ENCODE measurements around the gene ACMSD. TPM values are rescaled to one million over a fixed set of nuclear protein-coding genes. Genes with fewer than 3 reads are reported as not detected.

ACMSD gene
- total RNA-seq, 2 experiments from 2014 or later, result not detected

DNA sequence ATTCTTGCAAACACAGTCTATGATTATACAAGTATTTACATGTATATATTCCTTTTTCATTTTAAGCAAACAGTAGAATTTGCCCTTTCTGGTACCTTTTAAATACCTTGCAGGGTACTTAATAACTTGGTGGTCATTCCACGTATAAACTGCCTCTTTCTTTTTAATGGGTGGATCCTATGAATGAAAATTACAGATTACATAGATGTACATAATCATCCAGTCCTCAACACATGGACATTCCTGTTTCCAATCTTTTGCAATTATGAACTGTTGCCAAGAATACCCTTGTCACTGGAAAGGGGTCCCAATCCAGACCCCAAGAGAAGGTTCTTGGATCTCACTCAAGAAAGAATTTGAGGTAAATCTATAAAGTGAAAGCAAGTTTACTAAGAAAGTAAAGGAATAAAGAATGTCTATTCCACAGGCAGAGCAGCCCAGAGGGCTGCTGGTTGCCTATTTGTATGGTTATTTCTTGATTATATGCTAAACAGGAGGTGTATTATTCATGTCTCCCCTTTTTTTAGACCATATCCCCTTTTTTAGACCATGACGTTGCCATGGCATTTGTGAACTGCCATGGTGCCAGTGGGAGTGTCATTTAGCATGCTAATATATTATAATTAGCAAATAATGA lies 72.5 kb downstream of the ACMSD start:
- Mint-ChIP-seq H3K27me3 (no peaks in the 10 kb centered on the region), H3K4me3 (no peak overlapping the region), H3K27ac (no peak overlapping the region), H3K9me3 (peaks cover 9% of the 10 kb centered on the region), H3K36me3 (peaks cover 7% of the 10 kb centered on the region), H3K4me1 (no peaks in the 10 kb centered on the region)
- no peak for DNase-seq

DNA sequence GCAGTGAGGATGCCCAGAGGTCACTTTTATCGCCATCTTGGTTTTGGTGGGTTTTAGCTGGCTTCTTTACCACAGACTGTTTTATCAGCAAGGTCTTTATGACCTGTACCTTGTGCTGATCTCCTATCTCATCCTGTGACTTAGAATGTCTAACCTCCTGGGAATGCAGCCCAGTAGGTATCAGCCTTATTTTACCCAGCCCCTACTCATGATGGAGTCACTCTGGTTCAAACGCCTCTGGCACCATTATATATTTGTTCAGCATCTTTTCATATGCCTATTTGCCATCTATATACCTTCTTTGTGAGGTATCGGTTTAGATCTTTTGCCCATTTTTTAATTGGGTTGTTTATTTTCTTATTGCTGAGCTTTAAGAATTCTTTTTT lies 73.0 kb downstream of the ACMSD start:
- Mint-ChIP-seq H3K4me1 (no peaks in the 10 kb centered on the region), H3K4me3 (no peak overlapping the region), H3K27me3 (no peaks in the 10 kb centered on the region), H3K9me3 (peaks cover 9% of the 10 kb centered on the region), H3K36me3 (peaks cover 7% of the 10 kb centered on the region), H3K27ac (no peak overlapping the region)
- no peak for DNase-seq

DNA sequence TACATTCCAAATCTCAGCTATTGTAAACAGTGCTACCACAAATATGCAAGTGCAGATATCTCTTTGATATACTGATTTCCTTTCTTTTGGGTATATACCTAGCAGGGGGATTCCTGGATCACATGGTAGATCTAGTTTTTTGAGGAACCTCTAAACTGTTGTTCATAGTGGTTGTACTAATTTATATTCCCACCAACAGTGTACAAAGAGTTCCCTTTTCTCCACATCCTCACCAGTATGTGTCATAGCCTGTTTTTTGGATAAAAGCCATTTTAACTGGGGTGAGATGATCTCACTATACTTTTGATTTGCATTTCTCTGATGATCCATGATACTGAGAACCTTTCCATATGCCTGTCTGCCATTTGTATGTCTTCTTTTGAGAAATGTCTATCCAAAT lies 73.9 kb downstream of the ACMSD start:
- no peak for DNase-seq
- H3K27ac Mint-ChIP-seq, result no peak overlapping the region

DNA sequence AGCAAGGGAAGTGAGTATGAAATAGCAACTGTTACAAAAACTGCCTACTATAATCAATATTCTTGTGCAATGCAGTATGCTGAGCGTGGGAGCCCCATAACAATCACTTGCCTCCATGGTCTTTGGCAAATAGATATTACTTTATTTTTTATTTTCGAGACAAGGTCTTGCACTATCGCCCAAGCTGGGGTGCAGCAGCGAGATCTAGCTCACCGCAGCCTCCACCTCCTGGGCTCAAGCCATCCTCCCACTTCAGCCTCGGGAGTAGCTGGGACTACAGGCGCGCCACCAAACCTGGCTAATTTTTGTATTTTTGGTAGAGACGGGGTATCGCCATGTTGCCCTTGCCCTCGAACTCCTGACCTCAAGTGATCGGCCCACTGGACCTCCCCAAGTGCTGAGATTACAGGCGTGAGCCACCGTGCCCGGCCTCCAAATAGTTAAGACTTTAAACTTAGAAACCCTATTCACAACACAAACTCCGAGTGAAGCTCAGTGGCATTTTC lies 79.0 kb downstream of the ACMSD start:
- H3K4me1 Mint-ChIP-seq, result peaks cover 20% of the 10 kb centered on the region
- H3K27ac Mint-ChIP-seq, result peak overlapping the region; percentile 98

More for the DNA sequence above, 73.9 kb downstream of the ACMSD start:
- Mint-ChIP-seq H3K27me3 (no peaks in the 10 kb centered on the region), H3K36me3 (peaks cover 7% of the 10 kb centered on the region), H3K4me1 (peaks cover 5% of the 10 kb centered on the region), H3K9me3 (peaks cover 9% of the 10 kb centered on the region), H3K4me3 (no peak overlapping the region)

GRCh38 chr2:134917888-134918525 lies 79.6 kb downstream of the ACMSD start:
- Mint-ChIP-seq H3K27ac (peak overlapping the region; percentile 98), H3K36me3 (peaks cover 24% of the 10 kb centered on the region), H3K27me3 (peaks cover 4% of the 10 kb centered on the region), H3K4me3 (peak overlapping the region; percentile 95), H3K9me3 (peaks cover 3% of the 10 kb centered on the region), H3K4me1 (peaks cover 24% of the 10 kb centered on the region)
- DNase-seq, result peak; percentile 92

More for the DNA sequence above, 79.0 kb downstream of the ACMSD start:
- Mint-ChIP-seq H3K9me3 (peaks cover 3% of the 10 kb centered on the region), H3K4me3 (peak overlapping the region; percentile 95), H3K36me3 (peaks cover 19% of the 10 kb centered on the region), H3K27me3 (peaks cover 4% of the 10 kb centered on the region)
- peak; percentile 6 for DNase-seq

GRCh38 chr2:134918526-134919340 lies 80.3 kb downstream of the ACMSD start, which contains the start of gene CCNT2:
Gene CCNT2 (plus strand): TSS chr2:134918822. CDS start chr2:134918855, 33 bp downstream.
- Mint-ChIP-seq H3K4me1 (peaks cover 27% of the 10 kb centered on the region), H3K27me3 (peaks cover 4% of the 10 kb centered on the region), H3K27ac (peak within 1 kb of the TSS; percentile 98), H3K4me3 (peak within 1 kb of the TSS; percentile 95), H3K36me3 (peaks cover 24% of the 10 kb centered on the region), H3K9me3 (peaks cover 3% of the 10 kb centered on the region)
- peak; percentile 100 for DNase-seq

GRCh38 chr2:134919341-134920210 lies 81.2 kb downstream of the ACMSD start:
- H3K27ac Mint-ChIP-seq, result peak overlapping the region; percentile 98
- H3K4me3 Mint-ChIP-seq, result peak overlapping the region; percentile 95
- DNase-seq, result peak; percentile 54
- H3K36me3 Mint-ChIP-seq, result peaks cover 24% of the 10 kb centered on the region
- H3K9me3 Mint-ChIP-seq, result peaks cover 3% of the 10 kb centered on the region
- peaks cover 33% of the 10 kb centered on the region for H3K4me1 Mint-ChIP-seq
- H3K27me3 Mint-ChIP-seq, result peaks cover 4% of the 10 kb centered on the region

- H3K4me1 Mint-ChIP-seq, result peaks cover 52% of the 10 kb centered on the region
- peaks cover 45% of the 10 kb centered on the region for H3K36me3 Mint-ChIP-seq
- no peak for DNase-seq
- no peaks in the 10 kb centered on the region for H3K27me3 Mint-ChIP-seq
- H3K27ac Mint-ChIP-seq, result no peak overlapping the region
- H3K9me3 Mint-ChIP-seq, result no peaks in the 10 kb centered on the region
- H3K4me3 Mint-ChIP-seq, result no peak overlapping the region
Observed at GRCh38 chr2:134924912-134925311, 86.5 kb downstream of the ACMSD start.

DNA sequence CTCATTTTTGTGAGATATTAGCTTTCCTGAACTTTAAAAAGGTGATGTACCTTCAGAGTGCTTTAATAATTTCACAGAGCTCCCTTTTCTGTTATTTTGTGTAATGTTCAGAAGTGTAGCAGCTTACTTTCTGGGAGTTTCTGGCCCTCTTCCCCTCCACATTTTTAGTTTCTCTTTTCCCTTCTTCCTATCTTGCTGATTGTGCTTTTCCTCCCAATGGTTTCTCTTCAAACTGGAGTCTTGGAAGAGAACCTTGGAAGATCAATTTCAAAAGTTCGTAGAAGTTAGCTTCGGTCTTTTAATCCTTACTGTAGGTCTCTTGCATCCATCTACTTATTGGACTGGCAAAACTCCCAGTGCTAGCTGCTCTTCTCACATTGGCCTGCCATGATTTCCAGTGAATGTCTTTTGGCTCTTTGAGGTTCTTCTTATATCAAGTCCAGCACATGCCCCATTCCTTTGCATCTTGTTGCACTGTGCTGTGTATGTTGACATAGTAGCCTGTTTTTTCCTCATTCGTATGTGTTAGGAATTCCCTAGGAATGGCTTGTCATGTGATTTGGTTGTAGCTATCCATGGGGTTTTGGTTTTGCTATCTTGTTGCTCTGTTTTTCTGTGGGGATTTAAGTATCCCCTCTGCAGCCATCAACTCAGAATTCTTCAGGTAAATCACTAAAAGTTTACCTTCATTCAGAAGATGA lies 88.0 kb downstream of the ACMSD start:
- peak overlapping the region; percentile 34 for H3K27ac Mint-ChIP-seq
- peaks cover 50% of the 10 kb centered on the region for H3K36me3 Mint-ChIP-seq
- H3K27me3 Mint-ChIP-seq, result no peaks in the 10 kb centered on the region
- peak overlapping the region; percentile 8 for H3K4me3 Mint-ChIP-seq
- peaks cover 54% of the 10 kb centered on the region for H3K4me1 Mint-ChIP-seq
- no peak for DNase-seq
- H3K9me3 Mint-ChIP-seq, result no peaks in the 10 kb centered on the region

DNA sequence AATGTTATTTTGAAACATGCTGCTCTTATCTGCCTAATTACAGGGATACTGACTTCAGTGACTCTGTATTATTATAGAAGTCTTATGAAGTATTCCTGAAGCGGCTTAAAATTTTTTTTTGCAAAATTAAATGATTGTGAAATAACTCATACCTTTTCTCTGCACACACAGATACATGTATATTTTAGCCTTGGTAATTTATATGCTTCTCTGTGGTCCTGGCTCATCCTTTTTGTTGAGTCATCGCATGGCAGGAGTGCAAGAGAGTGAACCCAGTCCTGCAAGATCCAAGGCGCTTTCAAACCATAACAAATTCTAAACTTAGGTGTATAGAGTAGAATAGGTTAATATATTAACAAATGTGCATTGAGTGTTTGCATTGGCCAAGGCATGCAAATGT lies 88.8 kb downstream of the ACMSD start:
- Mint-ChIP-seq H3K27ac (no peak overlapping the region), H3K36me3 (peaks cover 48% of the 10 kb centered on the region)

GRCh38 chr2:134932864-134933526 lies 94.6 kb downstream of the ACMSD start:
- H3K4me1 Mint-ChIP-seq, result peaks cover 47% of the 10 kb centered on the region
- peak overlapping the region; percentile 16 for H3K27ac Mint-ChIP-seq
- H3K36me3 Mint-ChIP-seq, result peaks cover 33% of the 10 kb centered on the region
- no peak for DNase-seq
- no peaks in the 10 kb centered on the region for H3K27me3 Mint-ChIP-seq
- no peaks in the 10 kb centered on the region for H3K9me3 Mint-ChIP-seq
- peak overlapping the region; percentile 41 for H3K4me3 Mint-ChIP-seq

More for the DNA sequence above, 88.8 kb downstream of the ACMSD start:
- Mint-ChIP-seq H3K4me1 (peaks cover 53% of the 10 kb centered on the region), H3K4me3 (no peak overlapping the region), H3K9me3 (no peaks in the 10 kb centered on the region), H3K27me3 (no peaks in the 10 kb centered on the region)
- no peak for DNase-seq

GRCh38 chr2:134933732-134934131 lies 95.3 kb downstream of the ACMSD start:
- Mint-ChIP-seq H3K27me3 (no peaks in the 10 kb centered on the region), H3K36me3 (peaks cover 32% of the 10 kb centered on the region), H3K4me1 (peaks cover 47% of the 10 kb centered on the region), H3K9me3 (no peaks in the 10 kb centered on the region), H3K27ac (no peak overlapping the region), H3K4me3 (no peak overlapping the region)
- no peak for DNase-seq

DNA sequence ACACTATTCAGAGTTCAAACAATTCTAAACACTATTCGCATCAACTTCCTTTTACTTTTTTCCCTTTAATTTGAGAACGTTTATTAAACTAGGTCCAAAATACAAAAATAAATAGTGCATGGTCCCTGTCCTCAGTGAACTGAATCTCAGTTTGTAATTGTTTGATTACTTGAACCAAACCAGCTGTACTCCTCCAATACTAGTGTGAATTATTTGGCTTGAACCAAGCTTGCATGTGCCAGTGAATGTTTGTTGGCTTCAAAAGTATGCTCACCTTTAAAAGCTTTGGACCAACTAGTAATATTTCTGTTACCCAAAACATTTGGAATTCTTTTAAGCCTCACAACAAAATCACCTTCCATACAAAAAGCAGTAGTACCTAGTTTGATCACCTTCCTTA lies 95.7 kb downstream of the ACMSD start:
- Mint-ChIP-seq H3K4me1 (peaks cover 47% of the 10 kb centered on the region), H3K4me3 (no peak overlapping the region), H3K9me3 (no peaks in the 10 kb centered on the region), H3K27me3 (no peaks in the 10 kb centered on the region), H3K27ac (no peak overlapping the region), H3K36me3 (peaks cover 31% of the 10 kb centered on the region)
- DNase-seq, result no peak

Measured in activated naive CD8-positive, alpha-beta T cell treated with anti-CD3 and anti-CD28 coated beads for 36 hours (primary cell).